Measurements from ENCODE around the gene EMILIN3.
A peak's percentile ranks its signal among the peaks of the same experiment; 100 is the strongest.

The EMILIN3 gene

GRCh38 chr20:41366546-41367392 lies at the start of gene EMILIN3:
Gene EMILIN3 (minus strand): TSS chr20:41366818. CDS start chr20:41366634, 184 bp downstream.
- no peak for DNase-seq (ENCODE audit: low spot score)

- no peak for DNase-seq (ENCODE audit: low spot score)
Measured at GRCh38 chr20:41415191-41415590, 48.6 kb upstream of the EMILIN3 start.

GRCh38 chr20:41413169-41413568 lies 46.6 kb upstream of the EMILIN3 start:
- no peak for DNase-seq (ENCODE audit: low spot score)

- no peak for DNase-seq (ENCODE audit: low spot score)
Measured at GRCh38 chr20:41412324-41413120, 45.9 kb upstream of the EMILIN3 start.

DNA sequence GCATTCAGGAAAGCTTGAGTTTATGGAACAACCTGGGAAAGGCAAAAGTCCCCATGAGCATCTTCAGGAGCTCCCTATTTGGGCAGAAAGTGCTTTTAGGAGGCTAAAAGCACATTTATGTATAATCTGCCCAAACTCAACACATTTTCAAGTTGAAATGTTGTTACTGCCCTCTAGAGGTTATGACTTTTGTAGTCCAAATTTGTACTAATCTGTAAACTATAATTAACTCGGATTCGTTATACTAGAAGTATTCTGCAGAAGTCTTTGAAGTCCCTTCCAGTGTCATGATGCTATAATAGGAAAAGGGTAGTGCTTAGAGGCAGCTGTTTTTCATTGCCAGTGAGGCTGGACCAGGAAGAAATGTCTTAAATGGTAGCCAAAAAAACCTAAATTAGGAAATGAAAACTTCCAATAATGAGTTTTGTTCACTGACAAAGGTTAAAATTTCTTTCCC lies 44.8 kb upstream of the EMILIN3 start:
- peak; percentile 38 for DNase-seq (ENCODE audit: low spot score)

DNA sequence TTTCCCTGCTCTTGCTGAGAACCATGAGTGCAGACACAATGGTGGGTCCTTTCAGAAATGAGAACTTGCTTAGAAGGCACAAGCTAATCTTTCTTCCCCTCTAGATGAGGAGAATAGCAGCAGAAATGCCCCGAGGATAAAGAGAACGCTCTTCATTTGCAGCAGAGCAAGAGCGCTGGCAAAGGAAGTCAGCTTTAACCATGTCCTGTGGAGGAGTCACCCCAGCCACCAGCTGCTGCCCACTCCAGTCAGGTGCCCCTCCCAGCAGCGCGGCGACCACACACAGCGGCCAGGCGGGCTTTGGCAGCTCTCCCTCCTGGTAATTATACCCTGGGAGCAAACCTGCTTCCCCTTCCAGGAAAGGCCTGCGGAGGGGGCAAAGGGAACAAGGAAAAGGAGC lies 42.4 kb upstream of the EMILIN3 start:
- peak; percentile 24 for DNase-seq (ENCODE audit: low spot score)

- no peak for DNase-seq (ENCODE audit: low spot score)
Measured at GRCh38 chr20:41408156-41408794, 41.7 kb upstream of the EMILIN3 start.

DNA sequence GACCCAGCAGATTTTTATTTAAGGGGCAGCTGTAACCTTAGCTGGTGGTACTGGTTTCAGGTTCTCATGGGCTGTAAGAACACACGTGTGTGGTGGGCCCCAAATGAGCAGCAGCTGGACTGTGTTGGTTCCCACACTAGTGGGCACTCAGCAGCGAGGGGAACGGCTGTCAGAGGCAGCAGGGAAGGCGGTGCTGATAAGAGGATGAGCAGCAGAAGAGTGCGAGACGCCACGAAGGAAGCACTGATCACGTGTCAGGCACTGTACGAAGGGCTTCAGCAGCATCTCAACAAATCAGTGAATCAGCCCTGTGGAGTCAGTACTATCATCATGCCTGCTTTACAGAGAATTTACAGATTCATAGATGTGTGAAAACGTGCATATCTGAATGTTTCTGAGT lies 41.0 kb upstream of the EMILIN3 start:
- DNase-seq (ENCODE audit: low spot score) = no peak

DNA sequence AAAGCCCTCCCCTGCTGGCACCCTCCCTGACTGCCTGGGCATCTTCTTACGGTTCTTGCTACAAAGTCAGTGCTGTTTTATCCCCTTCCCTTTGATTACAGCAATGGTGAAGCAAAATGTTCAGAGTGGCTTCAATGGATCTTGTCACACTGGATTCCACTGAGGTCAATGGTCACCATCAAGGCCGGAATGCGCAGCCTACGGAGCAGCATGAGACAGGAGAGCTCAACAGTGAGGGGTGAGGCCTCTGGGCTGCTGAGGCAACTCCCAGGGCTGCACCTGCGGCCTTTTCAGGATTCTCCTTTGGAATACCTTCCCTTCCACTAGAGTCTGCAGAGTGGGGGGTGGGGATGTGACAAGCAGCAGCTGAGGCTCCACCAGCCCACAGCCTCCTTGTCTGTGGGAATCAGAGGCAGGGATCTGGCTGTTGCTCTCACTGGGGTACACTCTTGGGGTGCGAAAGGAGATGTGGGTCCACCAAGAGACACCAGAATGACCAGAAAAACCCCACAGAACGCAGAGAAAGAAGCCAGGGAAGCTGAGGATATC lies 40.4 kb upstream of the EMILIN3 start:
- DNase-seq (ENCODE audit: low spot score) = no peak

DNA sequence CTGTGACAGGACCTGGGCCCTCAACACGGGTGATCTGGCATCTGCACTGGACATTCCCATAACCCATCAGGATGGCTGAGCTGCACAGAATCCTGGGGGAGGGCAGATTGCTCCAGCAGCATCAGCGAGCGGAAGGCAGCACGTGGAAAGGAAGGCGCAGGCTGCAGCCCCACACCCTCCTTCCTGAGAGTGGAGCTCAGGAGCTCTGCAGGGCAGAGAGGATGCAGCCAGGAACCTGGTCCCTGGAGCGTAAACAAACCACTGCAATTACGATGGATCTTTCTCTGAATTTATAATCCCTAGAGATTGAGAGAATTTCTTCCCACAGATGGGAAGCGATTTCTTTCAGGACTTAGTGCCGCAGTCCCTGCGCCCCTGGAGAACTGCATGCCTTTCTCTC lies 39.7 kb upstream of the EMILIN3 start:
- DNase-seq (ENCODE audit: low spot score) = no peak

DNA sequence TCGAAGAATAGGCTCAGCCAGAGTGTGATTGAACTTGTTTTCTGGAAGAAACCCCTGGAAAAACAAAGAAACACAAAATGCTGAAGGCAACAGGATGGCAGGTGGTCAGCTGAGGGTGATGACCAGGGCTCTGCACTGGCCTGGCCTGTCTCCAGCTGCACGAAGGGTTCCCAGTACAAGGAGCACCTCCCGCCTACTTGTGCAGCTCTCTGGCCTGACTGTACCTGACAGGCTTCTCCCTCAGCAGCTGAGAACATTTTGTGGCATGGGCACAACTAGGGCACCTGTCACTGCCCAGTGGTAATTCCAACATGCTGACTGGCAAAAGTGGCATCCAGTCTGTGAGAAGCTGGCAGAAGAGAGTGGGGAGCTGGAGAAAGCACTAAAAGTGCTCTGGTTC lies 38.8 kb upstream of the EMILIN3 start:
- no peak for DNase-seq (ENCODE audit: low spot score)

GRCh38 chr20:41403604-41404003 lies 37.0 kb upstream of the EMILIN3 start:
- no peak for DNase-seq (ENCODE audit: low spot score)

GRCh38 chr20:41398408-41398807 lies 31.8 kb upstream of the EMILIN3 start:
- DNase-seq (ENCODE audit: low spot score) = no peak

DNA sequence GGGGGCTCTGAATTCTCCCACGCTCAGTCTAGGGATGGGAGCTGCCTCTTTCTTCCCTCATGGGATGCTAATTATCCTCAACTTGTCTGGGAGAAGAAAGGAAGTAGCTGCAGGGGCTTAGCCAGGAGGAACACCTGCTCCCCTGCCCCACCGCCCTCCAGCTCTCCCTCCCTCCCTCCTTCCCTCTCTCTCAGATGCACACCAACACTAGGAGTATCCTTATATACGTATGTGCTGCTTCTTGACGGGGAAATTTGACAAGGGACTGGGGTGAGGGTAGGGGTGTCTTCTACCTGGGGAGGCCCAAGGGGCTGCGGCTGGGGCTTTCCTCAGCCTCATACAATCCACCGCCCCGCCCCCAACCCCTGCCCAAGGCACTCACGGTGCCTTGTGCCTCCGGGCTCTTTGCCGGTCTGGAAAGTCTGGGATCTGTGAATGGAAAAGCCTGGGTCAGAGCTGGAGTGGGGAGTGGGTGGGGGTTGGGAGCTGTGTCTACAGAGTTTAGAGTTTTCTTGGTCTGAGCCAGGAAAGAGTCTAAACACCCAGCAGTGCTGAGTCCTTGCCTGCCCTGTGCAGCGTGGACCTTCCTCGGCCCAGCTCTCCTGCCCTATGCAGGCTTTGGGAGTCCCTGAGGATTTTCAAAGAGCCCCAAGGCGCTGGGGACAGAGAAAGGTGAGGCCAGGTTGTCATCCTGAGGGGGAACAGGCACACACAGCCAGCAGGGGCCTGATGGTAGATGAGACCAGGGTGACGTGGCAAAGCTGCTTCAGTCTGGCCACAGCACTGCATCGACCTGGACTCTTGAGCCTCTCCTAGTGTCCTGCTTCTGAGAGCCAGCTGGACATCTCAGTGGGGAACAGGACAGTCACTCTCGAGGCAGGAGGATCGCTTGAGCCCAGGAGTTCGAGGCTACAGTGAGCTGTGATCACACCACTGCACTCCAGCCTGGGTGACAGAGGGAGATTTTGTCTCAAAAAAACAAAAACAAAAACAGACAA lies 29.3 kb upstream of the EMILIN3 start:
- no peak for DNase-seq (ENCODE audit: low spot score)

DNA sequence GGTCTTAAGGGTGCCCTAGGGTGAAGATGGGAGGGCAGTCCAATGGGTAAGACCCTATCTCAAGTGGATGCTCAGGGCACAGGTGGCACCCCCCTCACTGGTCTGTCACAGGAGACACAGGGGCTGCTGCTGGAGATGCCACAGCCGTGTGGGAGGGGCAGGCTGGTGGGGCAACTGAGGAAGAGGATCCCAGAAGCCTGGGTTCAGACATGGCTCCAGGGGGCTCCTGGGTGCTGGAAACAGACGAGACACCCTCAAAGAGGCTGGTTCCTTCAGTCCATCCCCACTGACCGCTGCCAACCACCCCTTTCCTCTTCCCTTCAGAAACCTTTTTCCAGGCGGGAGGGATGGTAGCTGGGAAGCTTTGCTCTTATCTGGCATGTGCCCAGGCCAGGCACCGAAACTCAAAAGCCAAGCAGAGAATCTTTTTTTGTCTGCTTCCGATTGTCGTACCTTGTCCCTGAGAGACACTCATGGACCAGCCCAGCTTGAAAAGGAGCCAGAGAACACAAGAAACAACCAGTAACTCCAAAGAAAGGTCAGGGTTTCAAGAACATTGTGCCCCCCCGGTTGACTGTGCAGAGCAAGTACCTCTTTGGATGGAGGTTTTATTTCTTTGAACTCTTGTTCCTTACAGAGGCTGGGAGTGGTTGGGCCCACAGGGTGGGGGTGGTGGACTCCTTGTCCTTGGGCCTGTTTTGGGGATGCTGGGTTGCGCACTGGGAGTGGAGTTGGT lies 28.5 kb upstream of the EMILIN3 start:
- DNase-seq (ENCODE audit: low spot score) = no peak

GRCh38 chr20:41394081-41394480 lies 27.5 kb upstream of the EMILIN3 start:
- DNase-seq (ENCODE audit: low spot score) = no peak

GRCh38 chr20:41393705-41394066 lies 27.1 kb upstream of the EMILIN3 start:
- DNase-seq (ENCODE audit: low spot score) = no peak

DNA sequence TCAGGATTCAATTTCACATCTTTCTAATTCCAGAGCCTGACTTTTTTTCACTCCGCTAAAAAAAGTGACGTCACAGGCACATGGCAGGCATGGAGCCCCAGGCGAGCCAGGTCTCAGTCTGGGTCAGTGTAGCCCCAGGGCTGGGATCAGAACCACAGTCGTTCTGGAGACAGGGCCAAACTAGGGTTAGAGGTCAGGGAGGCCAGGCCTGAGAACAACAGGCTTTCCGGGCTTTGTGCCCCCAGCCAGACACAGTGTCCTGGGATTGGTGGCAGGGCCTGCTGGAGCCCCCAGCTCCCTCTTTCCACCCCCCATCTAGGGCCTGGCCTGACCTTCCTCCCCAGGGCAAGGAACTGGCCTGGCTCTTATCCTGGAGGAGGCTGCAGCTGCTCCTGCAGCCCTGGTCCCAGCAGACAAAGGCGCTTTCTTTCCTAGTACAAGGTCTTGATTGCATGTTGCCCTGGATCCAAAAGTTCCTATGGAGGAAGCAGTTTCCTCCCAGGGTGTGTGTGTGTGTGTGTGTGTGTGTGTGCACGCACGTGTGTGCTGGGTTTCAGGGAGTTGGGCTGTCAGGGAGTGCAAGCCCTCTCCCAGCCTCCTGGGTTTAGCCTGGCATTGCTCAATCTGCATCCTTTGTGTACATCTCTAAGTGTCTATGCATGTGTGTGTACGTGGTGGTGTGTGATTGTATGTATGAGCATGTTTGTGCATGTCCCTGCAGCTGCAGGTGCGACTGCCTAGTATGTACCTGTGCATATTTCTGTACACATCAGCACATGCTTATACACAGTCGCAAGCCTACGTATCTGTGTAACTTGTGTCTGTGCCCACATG lies 26.5 kb upstream of the EMILIN3 start:
- peak; percentile 80 for DNase-seq (ENCODE audit: low spot score)

DNA sequence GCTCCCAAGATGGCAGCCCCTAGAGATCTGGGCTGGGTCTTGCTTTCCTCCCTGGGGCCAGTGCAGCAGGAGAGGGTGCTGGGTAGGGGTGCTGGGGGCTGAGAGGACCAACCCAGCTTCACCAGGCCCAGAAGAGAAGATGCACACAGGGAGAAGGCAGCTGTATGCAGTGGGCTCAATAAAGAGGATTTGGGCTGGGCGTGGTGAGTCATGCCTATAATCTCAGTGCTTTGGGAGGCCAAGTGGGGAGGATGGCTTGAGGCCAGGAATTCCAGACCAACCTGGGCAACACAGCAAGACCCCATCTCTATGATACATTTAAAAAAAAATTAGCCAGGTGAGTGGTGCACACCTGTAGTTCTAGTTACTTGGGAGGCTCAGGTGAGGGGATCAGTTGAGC lies 25.7 kb upstream of the EMILIN3 start:
- DNase-seq (ENCODE audit: low spot score) = no peak

GRCh38 chr20:41391587-41392001 lies 25.0 kb upstream of the EMILIN3 start:
- no peak for DNase-seq (ENCODE audit: low spot score)
